SK-N-SH treated with all-trans-retinoic acid at 6 μM for 48 hours (cell line): ENCODE measurements around the gene SLC34A3.
"Not testable (repeated sequence)": the region's sequence is repeated elsewhere in the genome, so short reads cannot be mapped to it uniquely, and the experiment has no call there.

Experiments
- ATAC-seq: fragments of 200-7000 bp; cut with Tn5 transposase; 3 replicates; pipeline ENCODE4 v1.9.1; 2020; ENCODE audit warnings: mild to moderate bottlenecking, moderate library complexity
- ARNTL ChIP-seq: fragments of 450-650 bp; formaldehyde crosslinking; IDR thresholded peaks from 2 replicates; pipeline ENCODE4 v1.5.0; 2020; ENCODE audit warnings: low read depth, mild to moderate bottlenecking, moderate library complexity, borderline replicate concordance
- BACH2 ChIP-seq: fragments of 250-450 bp; sonication (Bioruptor Pico); IDR thresholded peaks from 2 replicates; pipeline ENCODE4 v1.9.0; 2021; ENCODE audit warnings: mild to moderate bottlenecking, borderline replicate concordance
- CREB5 ChIP-seq: fragments of 250-450 bp; sonication (Bioruptor Pico); IDR thresholded peaks from 2 replicates; pipeline ENCODE4 v1.5.1; 2020; ENCODE audit warnings: low read depth, mild to moderate bottlenecking, moderate library complexity
- CSRNP3 ChIP-seq: fragments of 250-450 bp; sonication (Bioruptor Pico); IDR thresholded peaks from 2 replicates; pipeline ENCODE4 v1.5.1; 2021; ENCODE audit warnings: mild to moderate bottlenecking, moderate library complexity
- ESRRG ChIP-seq: fragments of 250-450 bp; sonication (Bioruptor Pico); IDR thresholded peaks from 2 replicates; pipeline ENCODE4 v1.6.1; 2021; ENCODE audit warnings: mild to moderate bottlenecking
- GLIS3 ChIP-seq: fragments of 250-450 bp; sonication (Bioruptor Pico); IDR thresholded peaks from 2 replicates; pipeline ENCODE4 v1.5.0; 2020; ENCODE audit warnings: mild to moderate bottlenecking, moderate library complexity
- PPARA ChIP-seq: fragments of 250-450 bp; sonication (Bioruptor Pico); IDR thresholded peaks from 2 replicates; pipeline ENCODE4 v1.5.0; 2020; ENCODE audit warnings: mild to moderate bottlenecking, borderline replicate concordance
- RARB ChIP-seq: fragments of 250-450 bp; sonication (Bioruptor Pico); IDR thresholded peaks from 2 replicates; pipeline ENCODE4 v1.8.0; 2021; ENCODE audit warnings: mild to moderate bottlenecking, moderate library complexity
- TCF4 ChIP-seq: fragments of 250-450 bp; sonication (Bioruptor Pico); IDR thresholded peaks from 2 replicates; pipeline ENCODE4 v1.8.0; 2021; ENCODE audit warnings: mild to moderate bottlenecking, moderate library complexity, borderline replicate concordance
- TSHZ2 ChIP-seq: fragments of 250-450 bp; sonication (Bioruptor Pico); IDR thresholded peaks from 2 replicates; pipeline ENCODE4 v1.5.0; 2020; ENCODE audit warnings: mild to moderate bottlenecking, moderate library complexity
- ZC3H10 ChIP-seq: fragments of 250-450 bp; sonication (Bioruptor Pico); IDR thresholded peaks from 2 replicates; pipeline ENCODE4 v1.5.1; 2021; ENCODE audit warnings: mild to moderate bottlenecking, moderate library complexity
- ZFP3 ChIP-seq: fragments of 250-450 bp; sonication (Bioruptor Pico); IDR thresholded peaks from 2 replicates; pipeline ENCODE4 v1.5.0; 2020; ENCODE audit warnings: mild to moderate bottlenecking, moderate library complexity
- ZNF70 ChIP-seq: fragments of 450-650 bp; formaldehyde crosslinking; IDR thresholded peaks from 2 replicates; pipeline ENCODE4 v1.5.0; 2020; ENCODE audit warnings: mild to moderate bottlenecking, moderate library complexity
- ZNF8 ChIP-seq: fragments of 450-650 bp; formaldehyde crosslinking; IDR thresholded peaks from 2 replicates; pipeline ENCODE4 v1.5.0; 2020; ENCODE audit warnings: mild to moderate bottlenecking, moderate library complexity
- TF ChIP-seq, protein P1 (sequence below): fragments of 250-450 bp; sonication (Bioruptor Pico); IDR thresholded peaks from 2 replicates; pipeline ENCODE4 v1.8.0; 2020; ENCODE audit warnings: mild to moderate bottlenecking, moderate library complexity, borderline replicate concordance

The SLC34A3 gene

GRCh38 chr9:137236936-137237421 lies 6.3 kb downstream of the SLC34A3 start:
- no peak for TF ChIP-seq ARNTL (CRISPR knock-in tag)
- no peak for TF ChIP-seq ZFP3 (CRISPR knock-in tag)
- TF ChIP-seq BACH2 (CRISPR knock-in tag) = no peak
- TF ChIP-seq ZNF70 = no peak
- no peak for TF ChIP-seq CREB5
- no peak for TF ChIP-seq ZC3H10
- no peak for TF ChIP-seq GLIS3 (CRISPR knock-in tag)
- TF ChIP-seq CSRNP3 (CRISPR knock-in tag) = no peak
- no peak for ATAC-seq

DNA sequence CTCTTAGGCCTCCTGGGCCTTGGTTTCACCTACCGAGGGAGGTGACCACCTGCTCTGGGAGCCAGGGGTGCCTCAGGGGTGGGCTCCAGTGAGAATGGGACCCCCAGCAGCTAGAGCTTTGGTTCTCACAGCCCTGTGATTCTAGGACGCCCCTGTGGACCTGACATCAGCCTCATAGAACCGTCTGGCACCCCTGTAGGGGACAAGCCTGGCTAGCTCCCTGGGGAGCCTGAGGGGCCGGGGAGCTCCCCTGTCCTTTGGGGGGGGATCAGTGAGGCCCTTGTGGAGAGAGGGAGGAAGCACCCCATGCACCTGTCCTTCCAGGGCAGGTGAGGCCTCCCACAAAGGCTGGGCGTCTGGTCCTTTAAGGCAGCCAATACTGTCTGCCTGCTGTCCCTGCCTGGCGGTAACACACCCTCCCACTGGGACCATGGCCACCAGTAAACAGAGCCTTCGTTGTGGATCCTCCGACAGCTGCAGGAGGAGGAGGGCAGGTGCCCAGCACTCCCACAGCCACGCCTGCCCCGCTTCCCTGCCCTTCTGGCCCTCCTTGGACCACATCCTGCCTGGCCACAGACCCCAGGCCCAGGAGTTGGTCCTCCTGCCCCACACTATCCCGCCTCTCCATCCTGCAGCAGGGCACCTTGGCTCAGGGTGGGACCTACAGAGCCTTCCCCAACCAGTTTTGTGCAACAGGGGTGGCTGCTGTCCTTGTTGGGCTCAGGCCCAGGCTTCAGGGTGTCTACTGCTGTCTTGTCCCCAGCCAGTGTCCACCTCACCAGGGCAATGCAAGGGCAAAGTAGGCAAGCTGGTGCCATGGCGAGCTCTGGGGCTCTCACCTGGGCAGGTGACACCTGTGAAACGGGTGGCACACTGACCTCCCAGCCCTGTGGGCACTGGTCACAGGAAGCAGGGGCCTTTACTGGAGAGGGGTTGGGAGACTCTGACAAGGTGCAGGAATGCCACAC lies 7.3 kb downstream of the SLC34A3 start:
- TF ChIP-seq PPARA (CRISPR knock-in tag) = no peak
- TF ChIP-seq GLIS3 (CRISPR knock-in tag) = no peak
- no peak for TF ChIP-seq RARB
- TF ChIP-seq CREB5 = no peak
- no peak for TF ChIP-seq ZC3H10
- no peak for TF ChIP-seq ARNTL (CRISPR knock-in tag)
- no peak for TF ChIP-seq ESRRG (CRISPR knock-in tag)
- TF ChIP-seq TCF4 = no peak
- no peak for TF ChIP-seq TSHZ2 (CRISPR knock-in tag)
- ATAC-seq = no peak

DNA sequence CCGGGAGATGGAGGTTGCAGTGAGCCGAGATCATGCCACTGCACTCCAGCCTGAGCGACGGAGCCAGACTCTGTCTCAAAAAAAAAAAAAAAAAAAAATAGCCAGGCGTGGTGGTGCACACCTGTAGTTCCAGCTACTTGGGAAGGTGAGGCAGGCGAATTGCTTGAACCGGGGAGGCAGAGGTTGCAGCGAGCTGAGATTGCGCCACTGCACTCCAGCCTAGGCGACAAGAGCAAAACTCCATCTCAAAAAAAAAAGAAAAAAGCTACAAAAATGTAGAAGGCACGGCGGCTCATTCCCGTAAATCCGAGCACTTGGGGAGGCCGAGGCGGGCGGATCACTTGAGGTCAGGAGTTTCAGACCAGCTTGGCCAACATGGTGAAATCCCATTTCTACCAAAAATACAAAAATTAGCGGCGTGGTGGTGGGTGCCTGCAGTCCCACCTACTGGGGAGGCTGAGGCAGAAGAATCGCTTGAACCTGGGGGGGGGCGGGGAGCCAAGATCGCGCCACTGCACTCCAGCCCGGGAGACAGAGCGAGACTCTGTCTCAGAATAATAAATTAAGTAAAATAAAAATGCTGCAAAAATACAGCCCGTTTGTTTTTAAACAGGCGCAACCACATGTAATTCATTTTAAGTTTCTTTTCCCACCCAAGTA lies 9.0 kb downstream of the SLC34A3 start:
- not testable (repeated sequence) for ATAC-seq

- ATAC-seq = peak; percentile 45
- 0 out of 2 replicates have a peak, but pooled peaks have one; percentile 12 for TF ChIP-seq ZNF8
- TF ChIP-seq, protein P1, sequence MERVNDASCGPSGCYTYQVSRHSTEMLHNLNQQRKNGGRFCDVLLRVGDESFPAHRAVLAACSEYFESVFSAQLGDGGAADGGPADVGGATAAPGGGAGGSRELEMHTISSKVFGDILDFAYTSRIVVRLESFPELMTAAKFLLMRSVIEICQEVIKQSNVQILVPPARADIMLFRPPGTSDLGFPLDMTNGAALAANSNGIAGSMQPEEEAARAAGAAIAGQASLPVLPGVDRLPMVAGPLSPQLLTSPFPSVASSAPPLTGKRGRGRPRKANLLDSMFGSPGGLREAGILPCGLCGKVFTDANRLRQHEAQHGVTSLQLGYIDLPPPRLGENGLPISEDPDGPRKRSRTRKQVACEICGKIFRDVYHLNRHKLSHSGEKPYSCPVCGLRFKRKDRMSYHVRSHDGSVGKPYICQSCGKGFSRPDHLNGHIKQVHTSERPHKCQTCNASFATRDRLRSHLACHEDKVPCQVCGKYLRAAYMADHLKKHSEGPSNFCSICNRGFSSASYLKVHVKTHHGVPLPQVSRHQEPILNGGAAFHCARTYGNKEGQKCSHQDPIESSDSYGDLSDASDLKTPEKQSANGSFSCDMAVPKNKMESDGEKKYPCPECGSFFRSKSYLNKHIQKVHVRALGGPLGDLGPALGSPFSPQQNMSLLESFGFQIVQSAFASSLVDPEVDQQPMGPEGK (CRISPR knock-in tag) = no peak
These were observed 9.7 kb downstream of the SLC34A3 start for GRCh38 chr9:137240318-137240840.
